HG03432 (cell line): Measurements from ENCODE around the gene ANKS1B.

Source experiments
- ATAC-seq: cut with Tn5 transposase; IDR thresholded peaks from one replicate; pipeline ENCODE4 v1.9.1; 2021; ENCODE audit warnings: mild to moderate bottlenecking, moderate library complexity; ENCODE audit not compliant: unreplicated experiment

Gene ANKS1B

DNA sequence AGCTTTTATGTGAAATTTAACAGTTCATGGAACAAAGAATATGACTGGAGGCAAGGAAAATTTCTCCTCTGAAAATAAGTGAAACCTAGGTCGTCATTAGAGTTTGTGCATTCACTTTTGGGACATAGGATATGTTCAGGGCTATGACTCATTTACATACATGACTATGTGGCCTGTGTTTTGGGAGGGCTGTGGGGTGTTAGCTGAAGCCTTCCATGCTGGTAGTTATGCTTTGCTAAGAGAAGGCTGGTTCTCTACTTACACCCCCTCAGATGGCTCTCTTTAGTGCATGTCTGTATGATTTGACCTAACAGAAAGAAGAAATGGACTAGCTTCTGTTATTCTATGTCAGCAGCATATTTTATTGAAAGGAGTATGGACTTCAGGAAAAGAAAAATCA, 753.7 kb downstream of the ANKS1B start:
- ATAC-seq = no peak

DNA sequence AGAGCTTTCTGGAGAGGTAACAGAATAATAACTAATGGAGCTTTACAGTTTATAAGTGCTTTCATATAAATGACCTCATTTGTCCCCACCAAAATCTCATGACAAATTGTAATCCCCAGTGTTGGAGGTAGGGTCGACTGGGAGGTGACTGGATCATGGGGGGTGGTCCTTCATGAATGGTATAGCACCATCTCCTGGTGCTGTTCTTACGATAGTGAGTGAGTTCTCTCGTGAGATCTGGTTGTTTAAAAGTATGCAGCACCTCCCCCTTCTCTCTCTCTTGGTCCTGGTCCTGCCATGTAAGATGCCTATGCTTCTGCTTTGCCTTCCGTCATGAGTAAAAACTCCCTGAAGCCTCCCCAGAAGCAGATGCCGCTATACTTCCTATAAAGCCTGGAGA, 760.5 kb downstream of the ANKS1B start:
- ATAC-seq = no peak

DNA sequence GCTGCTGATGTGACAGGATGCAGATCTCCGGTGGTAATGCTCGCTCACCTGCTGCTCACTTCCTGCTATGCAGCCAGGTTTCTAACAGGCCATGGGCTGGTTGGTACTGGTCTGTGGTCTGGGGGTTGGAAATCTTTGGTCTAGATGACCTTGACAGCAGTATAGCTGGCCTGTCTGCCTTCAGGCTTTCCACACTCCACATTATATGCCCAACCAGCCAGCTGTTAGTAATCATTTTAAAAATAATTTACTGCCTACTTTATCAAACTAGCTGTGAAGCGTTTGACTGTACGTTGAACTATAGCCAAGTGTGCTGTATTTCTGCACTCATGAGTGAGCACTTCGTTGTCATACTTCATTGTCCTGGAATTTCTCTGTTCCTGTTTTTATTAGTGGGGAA, 761.2 kb downstream of the ANKS1B start:
- no peak for ATAC-seq

DNA sequence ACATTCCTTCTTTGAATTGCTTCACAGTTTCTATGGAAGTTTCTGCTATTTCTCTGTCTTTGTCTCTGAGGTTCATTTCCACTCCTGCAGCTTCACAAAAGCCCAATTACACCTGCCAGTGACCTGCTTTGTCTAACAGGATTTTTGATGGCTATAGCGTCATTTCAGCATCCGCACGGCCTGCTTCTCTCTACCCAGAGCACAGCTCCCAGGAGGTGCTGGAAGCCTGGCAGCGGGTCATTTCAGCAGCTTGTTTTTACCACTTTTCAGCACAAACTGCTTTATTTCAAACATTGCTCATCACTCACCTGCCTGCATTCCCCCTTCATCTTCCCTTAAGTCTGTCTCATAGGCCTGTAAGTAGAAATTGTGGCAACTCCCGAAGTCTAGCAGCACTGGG, 771.7 kb downstream of the ANKS1B start:
- no peak for ATAC-seq

DNA sequence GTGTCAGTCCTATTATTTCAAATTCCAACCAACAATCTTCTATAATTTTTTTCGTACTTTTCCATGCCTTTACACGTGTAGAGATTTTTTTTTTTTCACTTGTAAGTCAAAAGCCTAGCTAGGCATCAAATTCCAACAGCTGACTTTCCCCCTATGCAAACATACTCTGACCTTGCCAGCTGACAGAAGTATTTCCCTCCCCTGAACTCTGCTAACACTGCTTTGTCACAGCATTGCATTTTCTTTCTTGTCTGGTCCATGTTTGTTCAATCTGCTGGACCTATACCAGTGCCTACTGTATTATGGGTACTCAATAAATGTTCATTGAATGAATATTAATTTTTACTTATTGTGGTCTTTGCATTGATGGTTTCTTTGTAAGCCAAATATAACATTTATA, 772.5 kb downstream of the ANKS1B start:
- ATAC-seq = no peak

DNA sequence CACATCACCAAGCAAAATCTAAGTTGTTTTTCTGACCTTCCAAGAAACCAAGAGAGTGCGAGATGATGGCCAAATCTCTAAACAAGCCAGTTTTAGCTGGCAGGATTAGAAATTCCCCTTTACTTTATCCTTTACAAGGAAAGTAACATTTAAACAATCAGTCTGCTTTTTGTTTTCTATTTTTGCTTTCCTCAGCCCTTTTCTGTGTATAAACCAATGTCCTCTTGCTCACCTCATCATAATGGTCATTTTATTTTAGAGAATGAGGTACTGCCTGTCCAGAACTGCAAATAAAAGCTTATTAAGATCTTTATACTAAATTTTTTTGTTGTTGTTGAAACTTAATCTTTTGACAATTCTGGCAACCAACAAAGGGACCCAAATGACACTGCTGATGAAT, 779.6 kb downstream of the ANKS1B start:
- ATAC-seq = no peak

DNA sequence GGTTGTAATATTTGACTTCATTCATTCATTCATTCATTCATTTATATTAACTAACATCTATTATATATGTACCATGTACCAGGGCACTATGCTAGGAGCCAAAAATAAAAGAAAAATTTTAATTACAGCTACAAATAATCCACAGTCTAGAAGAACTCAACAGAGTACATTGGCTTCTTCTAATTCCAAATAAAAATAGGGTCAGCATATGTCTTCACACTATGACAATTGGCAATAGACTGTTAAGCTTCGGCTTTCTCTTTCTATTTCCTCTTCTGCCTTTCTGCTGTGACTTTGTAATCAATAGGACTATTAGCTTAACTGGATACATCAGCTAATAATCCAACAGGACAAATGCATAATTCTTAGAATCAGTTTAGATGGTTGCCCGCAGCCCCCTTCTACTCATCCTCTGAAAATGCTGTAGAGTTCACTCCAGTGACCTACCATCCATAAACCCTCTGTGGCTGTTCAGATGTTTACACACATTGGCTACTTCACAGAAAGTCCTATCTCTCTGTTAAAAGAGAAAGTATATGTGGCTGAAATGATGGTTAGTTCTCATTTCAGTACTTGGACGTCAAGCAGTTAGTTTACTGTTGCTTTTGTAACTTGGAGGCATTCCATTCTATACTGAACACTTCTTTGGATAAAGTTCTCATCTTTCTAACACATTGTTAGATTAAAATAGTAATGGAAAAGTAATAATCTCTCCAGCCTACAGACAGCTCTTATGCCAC, 782.7 kb downstream of the ANKS1B start:
- ATAC-seq = no peak

DNA sequence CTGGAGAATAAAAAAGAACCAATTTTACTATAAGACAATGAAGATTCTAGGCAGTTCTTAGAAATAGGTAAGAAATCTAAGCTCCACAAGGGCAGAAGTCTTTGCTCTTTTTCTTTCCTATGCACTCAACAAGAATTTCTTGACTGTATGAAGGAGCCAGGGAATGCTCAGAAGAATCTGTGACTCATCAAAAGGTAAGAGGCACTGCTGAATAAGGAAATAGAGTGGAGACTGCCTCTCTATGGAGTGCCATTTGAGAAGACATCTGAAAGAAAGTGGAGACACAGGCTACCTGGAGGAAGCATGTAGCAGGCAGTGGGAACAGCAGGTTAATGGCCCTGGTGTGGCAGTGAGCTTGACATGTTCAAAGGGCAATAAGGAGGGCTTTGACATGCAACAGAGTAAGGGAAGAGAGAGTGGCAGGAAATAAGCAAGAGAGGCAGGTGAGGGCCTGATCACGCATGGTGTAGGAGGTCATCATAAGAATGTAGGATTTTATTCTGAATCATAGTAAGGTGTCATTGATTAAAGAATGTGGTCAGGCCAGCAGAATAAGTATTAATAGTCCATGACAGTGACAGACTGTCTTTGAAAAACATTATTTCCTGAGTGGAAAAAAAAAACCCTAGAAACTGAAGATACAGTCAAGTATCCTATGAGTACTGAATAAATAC, 783.9 kb downstream of the ANKS1B start:
- ATAC-seq = no peak

DNA sequence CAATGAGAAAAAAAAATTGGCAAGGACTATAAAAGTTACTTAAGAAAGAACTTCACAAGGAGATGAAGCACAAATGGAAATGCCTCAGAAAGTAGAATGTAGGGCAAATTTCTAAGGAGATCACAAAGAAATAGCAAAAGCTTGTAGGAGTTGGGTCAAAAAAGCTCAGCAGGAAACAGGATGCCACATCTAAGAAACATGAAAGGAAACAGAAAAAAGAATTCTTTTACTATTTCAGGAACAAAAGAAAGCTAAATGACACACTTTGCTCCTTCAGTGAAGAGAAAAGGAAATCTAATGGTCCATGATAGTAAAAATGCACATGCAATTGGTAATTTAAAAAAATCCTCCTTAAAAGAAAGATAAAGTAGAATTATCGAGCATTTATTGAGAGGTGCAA, 789.3 kb downstream of the ANKS1B start:
- ATAC-seq = no peak

DNA sequence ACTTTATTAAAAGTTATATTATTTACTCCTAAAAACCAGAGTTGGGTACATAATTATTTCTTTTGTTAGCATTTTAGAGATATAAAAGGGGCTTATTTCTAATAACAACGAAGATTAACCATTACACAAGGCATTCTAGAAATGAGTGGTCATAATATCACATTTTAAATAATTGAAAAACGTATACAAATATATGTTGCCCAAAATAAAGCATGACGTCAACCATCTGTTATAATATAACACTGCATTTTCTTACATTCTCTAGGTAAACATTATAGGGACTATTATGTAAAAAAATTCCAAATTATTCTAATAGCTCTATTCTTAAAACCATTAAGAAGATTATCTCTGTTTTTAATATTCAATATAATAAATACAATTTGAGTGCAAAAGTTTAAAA, 792.2 kb downstream of the ANKS1B start:
- no peak for ATAC-seq

DNA sequence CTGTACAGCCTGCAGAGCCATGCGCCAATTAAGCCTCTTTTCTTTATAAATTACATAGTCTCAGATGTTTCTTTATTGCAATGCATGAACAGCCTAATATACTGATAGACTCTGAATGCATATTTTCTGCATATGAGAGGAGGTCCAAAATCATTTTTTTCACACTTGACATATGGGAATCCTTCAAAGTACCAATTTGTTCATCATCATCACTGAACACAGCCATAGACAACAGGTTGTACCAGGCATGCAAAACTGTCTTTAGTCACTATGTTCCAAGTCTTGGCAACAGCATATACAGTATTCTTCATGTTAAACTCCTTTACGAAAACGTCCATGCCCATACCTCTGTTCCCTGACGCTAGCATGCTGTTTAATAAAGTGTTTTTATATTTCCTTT, 807.9 kb downstream of the ANKS1B start:
- ATAC-seq = no peak

DNA sequence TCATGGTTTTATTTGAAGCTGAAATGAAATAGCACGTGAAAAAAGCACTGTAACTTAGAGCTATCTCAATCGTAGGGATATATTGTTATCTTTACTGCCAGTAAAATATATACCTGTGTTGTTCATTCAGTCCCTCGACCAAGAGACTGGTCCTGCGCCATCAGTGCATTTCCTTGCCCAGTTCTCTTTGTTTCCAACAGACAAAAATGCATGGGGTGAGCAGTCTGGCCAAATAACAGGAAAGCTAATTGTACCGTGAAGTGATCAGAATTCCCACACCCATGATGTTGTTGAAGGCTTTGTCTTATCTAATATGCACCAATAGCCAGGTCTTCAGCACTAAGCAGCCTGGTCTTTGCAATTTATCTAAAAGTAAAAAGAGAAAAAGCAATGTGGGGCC, 814.3 kb downstream of the ANKS1B start:
- no peak for ATAC-seq

DNA sequence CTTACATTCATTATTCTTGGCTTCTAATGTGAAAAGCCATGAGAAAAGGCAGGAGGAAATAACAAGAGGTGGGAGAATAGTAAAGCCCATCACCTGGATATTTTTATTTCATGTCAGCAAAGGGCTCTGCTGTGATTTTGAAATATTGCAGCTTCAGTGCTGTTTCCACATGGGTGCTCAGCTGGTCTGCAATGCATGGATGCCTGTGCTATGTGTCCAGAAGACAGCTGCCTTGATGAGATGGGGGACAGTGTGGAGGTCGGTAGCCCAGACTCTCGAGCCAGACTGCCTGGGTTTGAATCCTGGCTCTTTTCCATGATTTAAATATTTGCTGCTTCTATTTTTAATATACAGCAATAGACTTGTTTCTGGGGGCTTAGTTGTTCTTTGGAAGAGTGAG, 814.7 kb downstream of the ANKS1B start:
- no peak for ATAC-seq

DNA sequence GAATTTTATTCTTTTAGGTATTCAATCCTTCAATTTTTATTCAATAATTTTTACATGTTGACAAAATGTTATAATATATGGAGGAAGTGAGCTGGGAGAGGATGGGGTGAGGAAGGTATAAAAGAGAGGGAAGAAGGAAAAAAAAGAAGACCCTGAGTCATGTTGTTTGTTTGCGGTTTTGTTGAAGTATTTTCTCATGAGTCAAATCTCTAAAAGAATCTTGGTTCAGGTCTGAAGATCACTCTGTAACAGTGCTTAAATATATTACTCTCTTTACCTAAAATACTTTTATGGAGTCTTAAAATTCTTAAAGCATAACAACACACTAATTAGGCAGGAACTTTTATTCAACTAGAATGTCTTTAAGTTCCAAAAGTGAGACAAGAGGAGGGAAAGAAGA, 826.8 kb downstream of the ANKS1B start:
- ATAC-seq = no peak

DNA sequence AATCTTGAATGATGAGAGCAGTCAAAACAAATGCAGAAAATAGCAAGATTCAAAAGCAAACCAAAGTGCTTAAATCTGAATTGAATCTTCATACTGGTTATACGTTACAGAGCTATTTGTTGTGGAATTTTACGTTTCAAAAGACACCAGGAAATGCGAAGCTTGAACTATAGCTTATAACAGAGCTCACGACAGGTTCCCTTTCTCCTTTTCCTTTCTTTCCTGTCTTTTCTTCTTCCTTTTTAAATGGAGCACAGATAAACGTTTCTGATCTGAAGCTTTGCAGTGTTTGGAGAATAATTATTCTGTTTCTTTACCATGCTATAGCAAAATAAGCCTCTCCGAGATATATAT, 829.8 kb downstream of the ANKS1B start:
- ATAC-seq = no peak

DNA sequence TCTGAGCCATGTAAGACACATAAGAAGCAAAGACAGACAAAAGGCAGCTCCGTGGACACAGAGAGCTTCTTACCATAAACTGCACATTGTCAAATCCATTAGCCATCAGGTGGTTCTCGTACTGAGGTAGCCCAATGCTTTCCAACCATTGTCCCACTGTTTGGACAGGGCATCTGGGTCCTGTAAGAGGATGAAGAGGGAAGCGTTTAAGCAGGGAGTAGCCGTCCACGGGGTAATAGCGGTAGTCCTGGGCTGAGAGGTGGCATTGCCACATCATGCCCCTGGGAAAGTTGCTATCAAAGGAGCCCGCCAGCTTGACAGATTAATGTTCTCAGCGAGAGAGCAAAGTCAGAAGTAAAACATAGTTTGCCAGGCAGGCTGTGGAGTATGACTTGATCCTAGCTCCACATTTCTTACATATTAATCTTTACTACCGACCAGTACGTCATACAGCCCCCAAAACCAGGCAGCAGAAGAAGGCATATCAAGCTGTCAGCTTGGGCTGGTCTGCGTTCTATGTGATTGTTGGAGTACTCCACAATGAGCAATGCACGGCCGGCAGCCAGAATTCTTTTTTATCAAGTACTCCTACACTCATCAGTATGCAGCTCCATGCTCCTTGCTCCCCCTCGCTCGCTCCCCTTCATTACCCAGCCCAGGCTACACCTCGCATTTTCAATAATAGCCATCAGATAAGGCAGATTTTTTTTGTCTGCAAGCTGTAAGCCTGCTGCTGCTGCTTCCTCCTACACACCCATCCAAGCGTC, 830.3 kb downstream of the ANKS1B start:
- ATAC-seq = no peak

DNA sequence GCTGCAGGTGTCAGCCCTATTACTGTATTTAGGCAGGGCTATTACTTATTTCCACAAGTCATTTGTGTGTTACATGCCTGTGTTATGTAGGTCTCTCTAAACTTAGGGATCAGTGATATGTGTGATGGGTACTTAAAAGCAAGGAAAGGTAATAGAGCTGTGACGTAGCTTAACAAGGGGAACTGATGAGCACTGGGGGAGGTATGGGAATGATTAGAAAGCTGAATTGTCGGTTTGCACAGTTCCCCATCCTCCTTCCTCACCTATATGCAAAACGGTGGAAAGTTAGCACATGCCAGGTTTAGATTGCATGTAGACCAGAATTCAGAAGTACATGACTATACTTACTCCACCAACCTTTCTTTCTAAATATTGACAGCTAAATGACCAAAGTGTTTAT, 831.4 kb downstream of the ANKS1B start:
- no peak for ATAC-seq

DNA sequence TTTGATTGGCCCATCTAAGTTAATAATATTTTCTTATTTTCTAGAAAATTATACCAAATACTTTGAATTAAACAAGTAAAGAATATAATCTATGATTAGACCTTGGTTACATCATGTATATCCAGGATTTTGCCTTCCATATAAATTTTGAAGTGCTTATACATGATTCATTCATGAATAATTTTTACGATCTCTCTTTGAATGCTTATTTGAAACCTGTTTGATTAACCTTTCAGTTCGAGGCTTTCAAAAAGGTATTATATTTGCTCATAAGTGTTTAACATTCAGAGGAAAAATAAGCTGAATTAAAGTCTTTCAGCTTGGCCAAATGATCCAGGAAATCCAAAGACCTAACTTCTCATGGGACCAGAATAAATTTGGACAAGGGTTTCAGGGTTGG, 832.4 kb downstream of the ANKS1B start:
- no peak for ATAC-seq

DNA sequence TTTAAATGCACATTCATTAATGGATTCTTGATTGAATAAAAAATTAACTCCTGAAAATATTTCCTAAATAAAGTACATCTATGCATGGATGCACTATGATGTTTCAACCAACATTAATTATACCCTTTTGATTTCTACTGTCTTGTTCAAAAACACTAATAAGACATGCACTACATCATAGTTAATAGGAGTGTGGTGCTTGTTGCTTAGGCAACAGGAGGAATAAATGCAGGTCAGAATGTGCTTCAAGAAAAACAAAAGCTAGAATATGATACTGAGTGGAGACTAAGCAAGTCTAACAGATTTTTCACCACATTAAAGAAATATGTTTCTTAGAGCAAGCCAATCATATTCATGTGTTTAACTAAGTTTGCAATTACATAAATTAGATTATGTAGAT, 833.0 kb downstream of the ANKS1B start:
- no peak for ATAC-seq

DNA sequence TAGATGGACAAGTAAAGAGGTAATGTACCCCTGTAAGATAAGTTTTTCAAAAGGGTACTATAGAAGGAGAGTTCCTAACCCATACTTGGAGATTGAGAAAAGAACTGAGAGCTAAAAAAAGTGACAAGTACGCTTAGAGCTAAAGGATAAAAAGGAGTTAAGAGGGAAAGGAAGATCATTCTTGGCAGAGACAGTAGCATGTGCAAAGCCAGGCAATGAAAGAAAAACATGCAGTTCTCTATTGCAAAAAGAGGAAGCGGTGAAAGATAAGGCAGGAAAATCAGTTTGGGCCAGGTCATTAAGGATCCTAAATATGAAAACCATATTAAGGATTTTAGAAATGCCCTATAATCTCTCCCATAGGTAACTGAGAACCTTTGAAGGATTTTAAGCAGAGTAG, 837.6 kb downstream of the ANKS1B start:
- no peak for ATAC-seq

DNA sequence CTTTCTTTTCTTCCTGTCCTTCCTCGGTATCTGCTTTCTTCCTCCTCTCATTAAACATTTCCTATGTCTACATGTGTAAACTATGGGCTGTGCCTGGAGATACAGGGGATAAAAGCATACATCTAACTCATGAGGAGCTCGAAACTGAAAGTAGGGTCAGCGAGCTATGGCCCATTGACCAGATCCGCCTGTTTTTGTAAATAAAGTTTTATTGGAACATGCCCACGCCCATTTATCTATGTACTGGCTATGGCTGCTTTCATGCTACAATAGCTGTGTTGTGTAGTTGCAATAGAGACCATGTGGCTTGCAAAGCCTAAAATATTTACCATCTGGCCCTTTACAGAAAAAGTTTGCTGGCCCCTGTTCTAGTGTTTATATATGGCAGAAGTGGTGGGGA, 838.0 kb downstream of the ANKS1B start:
- ATAC-seq = no peak

DNA sequence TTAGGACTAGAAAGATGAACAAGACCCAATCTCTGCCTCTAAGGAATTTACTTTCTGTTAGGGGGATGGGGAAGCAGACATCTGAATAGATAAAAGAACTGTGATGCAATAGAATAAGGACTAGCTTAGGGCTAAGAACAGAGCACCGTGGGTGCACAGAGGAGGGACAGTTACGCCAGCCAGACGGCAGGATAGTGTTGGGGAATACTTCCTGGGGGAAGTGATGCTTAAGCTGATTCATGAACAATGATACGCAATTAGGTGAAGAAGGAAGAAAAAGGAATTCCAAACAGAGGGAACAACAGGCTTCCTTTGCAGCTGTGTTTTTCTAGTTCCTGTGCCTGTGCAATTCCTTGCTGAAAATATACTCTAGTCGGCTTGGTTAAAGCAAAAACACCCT, 838.6 kb downstream of the ANKS1B start:
- no peak for ATAC-seq
